Uterus (tissue), 4 donors: ENCODE measurements around the gene GLIS1. TPM values are rescaled to one million over a fixed set of nuclear protein-coding genes. Genes with fewer than 3 reads are reported as not detected.
A peak's percentile ranks its signal among the peaks of the same experiment; 100 is the strongest.

Source experiments
- DNase-seq, 2 donors: peaks; one replicate each; pipeline ENCODE4 v3.0.0-alpha.2; 2019 to 2020
- H3K27ac ChIP-seq, 2 donors: fragments of 200-600 bp; sonication (generic); 1 replicate in 1 of 2; 2 replicates in 1 of 2; pipeline ENCODE4 v1.5.1; 2016 to 2018
- H3K27me3 ChIP-seq, 2 donors: fragments of 200-600 bp; sonication (generic); one replicate each; pipeline ENCODE4 v1.5.1; 2018 to 2019; ENCODE audit warnings: control low read depth in 1 of 2
- H3K36me3 ChIP-seq, 2 donors: fragments of 200-600 bp; sonication (generic); one replicate each; pipeline ENCODE4 v1.5.1; 2019; ENCODE audit warnings: control low read depth in 1 of 2
- H3K4me1 ChIP-seq, 2 donors: fragments of 200-600 bp; sonication (generic); one replicate each; pipeline ENCODE4 v1.5.1; 2018 to 2019; ENCODE audit warnings: control low read depth in 1 of 2
- H3K4me3 ChIP-seq, 2 donors: fragments of 200-600 bp; sonication (generic); 1 replicate in 1 of 2; 2 replicates in 1 of 2; pipeline ENCODE4 v1.5.1; 2018 to 2019; ENCODE audit warnings: mild to moderate bottlenecking in 1 of 2
- H3K9me3 ChIP-seq, 2 donors: fragments of 200-600 bp; sonication (generic); one replicate each; pipeline ENCODE4 v1.5.1; 2019; ENCODE audit warnings: control low read depth in 1 of 2
- POLR2A ChIP-seq, 2 donors: fragments of 450-650 bp; IDR thresholded peaks; one replicate each; pipeline ENCODE4 v1.6.1; 2016; ENCODE audit warnings: antibody characterized with exemption in 2 of 2, mild to moderate bottlenecking in 1 of 2, moderate library complexity in 1 of 2
- intact Hi-C: fragments of 100-400 bp; cut with DNase I; formaldehyde crosslinking; loops from one replicate; pipeline ENCODE4 v1.15.1; 2023; ENCODE audit warnings: low total_unique reads
- total RNA-seq, 4 donors: library from RNA; depleted of rRNA in 3 of 4; stranded (reverse); fragments of >200 nt in 3 of 4; gene quantifications; one replicate each; pipeline versions ENCODE4 v1.1.0 to v1.2.4, GENCODE V29; 2014 to 2023
- TF ChIP-seq, protein P1 (sequence below), 4 experiments: fragments of 200-600 bp in 2 of 4; fragments of 450-650 bp in 2 of 4; sonication (generic) in 2 of 4; IDR thresholded peaks; one replicate each; pipeline ENCODE4 v1.5.1; 2016 to 2019; ENCODE audit warnings: antibody characterized with exemption in 4 of 4, mild to moderate bottlenecking in 2 of 4, moderate library complexity in 1 of 4
- donor health status: DM: yes; HTN: yes; CAD: no.

GLIS1 gene
- total RNA-seq, 4 donors from 2014 or later, result 0.21 to 1.0 TPM; not detected in 2

DNA sequence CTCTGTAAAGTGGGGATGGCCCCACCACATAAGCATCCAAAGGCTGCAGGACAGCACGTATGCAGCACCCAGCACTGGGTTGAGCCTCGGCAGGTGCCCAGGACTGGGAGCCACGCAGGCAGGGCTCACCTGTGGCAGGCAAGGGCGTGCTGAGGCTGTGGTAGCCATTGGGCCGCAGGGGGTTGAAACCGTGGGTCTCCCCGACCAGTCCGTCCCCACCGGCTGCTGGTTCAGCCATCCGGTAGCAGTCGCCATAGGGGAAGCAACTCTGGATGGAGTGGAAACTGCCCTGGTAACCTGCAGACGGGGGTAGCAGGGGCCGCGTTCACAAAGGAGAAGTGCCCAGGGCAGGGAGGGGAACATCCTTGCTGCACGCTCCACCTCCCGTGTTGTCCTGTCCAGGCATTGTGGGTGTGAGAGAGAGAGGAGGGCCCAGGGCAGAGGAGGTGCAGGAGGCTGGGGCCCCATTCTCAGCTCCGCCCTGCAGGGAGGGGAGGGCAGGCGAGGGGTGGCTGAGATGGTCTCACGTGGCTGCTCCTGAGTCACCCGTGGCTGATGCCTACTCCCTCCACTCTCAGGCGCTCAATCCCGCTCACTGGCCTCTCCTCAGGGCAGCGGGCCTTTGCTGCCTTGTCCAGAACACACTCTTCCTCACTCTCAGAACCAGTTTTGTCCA lies 229.8 kb downstream of the GLIS1 start:
- H3K9me3 ChIP-seq, result no peaks in the 10 kb centered on the region
- H3K4me1 ChIP-seq, result peaks cover 5 to 7% of the 10 kb centered on the region in 2 donors
- TF ChIP-seq, protein P1, sequence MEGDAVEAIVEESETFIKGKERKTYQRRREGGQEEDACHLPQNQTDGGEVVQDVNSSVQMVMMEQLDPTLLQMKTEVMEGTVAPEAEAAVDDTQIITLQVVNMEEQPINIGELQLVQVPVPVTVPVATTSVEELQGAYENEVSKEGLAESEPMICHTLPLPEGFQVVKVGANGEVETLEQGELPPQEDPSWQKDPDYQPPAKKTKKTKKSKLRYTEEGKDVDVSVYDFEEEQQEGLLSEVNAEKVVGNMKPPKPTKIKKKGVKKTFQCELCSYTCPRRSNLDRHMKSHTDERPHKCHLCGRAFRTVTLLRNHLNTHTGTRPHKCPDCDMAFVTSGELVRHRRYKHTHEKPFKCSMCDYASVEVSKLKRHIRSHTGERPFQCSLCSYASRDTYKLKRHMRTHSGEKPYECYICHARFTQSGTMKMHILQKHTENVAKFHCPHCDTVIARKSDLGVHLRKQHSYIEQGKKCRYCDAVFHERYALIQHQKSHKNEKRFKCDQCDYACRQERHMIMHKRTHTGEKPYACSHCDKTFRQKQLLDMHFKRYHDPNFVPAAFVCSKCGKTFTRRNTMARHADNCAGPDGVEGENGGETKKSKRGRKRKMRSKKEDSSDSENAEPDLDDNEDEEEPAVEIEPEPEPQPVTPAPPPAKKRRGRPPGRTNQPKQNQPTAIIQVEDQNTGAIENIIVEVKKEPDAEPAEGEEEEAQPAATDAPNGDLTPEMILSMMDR (IDR thresholded peaks at IDR 0.05), result no peak
- peak in 1 of 2 donors; percentile 63 for TF ChIP-seq POLR2A (IDR thresholded peaks at IDR 0.05)
- no peaks in the 10 kb centered on the region for H3K36me3 ChIP-seq
- peak overlapping the region; percentile 88 to 92 for H3K27ac ChIP-seq
- H3K27me3 ChIP-seq, result no peaks in the 10 kb centered on the region
- intact Hi-C loops, result no loop called here
- no peak overlapping the region for H3K4me3 ChIP-seq
- DNase-seq, result peak; percentile 70 to 85

DNA sequence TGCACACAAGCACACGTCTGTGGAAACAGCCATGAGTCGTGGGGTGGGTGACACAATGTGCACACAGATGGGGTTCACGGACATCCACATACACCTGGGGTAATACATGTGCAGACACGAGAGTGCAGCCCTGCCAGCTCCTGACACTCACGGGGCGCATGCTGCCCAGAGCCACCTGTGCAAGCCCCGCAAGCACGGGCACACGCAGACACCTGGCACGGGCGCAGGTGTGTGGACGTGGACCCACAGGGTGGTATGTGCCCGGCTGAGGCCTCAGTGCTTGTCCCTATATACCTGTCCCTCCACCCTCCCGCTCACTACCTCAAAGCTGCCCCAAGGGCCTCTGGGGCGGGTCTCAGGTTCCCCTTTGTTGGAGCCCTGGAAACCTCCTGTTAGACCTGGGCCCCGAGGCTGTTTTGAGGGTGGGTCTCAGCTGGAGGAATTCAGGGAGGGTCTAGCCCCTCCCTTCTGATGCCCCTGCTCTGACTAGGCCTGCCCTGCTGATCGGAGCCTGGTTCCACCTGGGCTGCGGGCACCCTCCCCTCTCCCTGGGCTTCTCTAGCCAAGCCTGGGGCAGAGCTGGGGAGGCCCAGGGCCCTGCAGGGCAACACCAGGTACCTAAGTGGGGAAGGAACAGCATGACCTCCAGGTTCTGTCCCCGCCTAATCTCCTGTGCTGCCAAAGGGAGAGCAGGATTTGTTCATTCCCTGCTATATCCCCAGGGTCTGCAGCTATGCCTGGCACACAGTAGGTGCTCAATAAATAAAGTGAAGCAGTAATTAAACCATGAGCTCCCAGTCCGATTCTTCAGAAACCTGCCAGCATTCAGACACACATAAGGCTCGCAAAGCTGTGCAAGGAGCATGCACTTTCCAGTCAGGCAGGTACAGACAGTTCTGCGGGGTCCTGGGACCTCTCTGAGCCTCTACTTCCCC lies 230.6 kb downstream of the GLIS1 start:
- Histone ChIP-seq H3K27me3 (no peaks in the 10 kb centered on the region), H3K4me1 (peaks cover 5 to 7% of the 10 kb centered on the region in 2 donors), H3K9me3 (no peaks in the 10 kb centered on the region), H3K36me3 (no peaks in the 10 kb centered on the region), H3K4me3 (no peak overlapping the region), H3K27ac (peak overlapping the region in 1 of 2 donors; percentile 22)
- intact Hi-C loops, result no loop called here
- DNase-seq, result no peak
- TF ChIP-seq, protein P1 (IDR thresholded peaks at IDR 0.05), result no peak

DNA sequence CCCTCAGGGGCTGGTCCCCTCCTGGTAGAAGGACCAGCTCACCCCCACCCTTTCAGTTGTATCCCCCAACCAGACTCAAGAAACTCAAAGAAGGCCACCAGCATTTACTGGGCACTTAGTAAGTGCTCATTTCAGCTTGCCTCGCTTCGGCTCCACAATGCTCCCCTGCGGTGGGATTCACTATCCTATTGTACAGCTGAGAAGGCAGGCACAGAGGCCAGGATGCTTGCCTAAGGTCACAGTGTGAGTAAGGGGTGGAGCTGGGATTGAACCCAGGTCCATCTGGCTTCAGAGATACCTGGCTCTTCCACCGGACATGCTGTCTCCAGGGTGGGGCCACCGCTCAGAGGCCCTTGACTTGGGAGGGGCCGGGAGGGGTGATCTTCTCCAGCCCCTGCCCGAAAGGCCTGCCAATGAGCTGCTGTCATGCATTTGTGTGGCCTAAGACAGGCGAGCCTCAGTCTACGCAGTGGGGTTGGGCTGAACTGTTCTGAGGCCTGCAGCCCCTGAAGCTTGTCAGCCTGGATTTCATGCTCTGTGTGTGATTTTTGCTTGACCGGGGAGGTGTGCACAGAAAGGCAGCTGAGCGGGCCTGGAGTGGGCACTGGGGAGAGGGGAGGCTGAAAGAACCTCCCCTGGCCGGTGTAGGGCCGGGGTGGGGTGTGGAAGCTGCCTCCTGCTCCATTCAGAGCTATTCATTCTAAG lies 231.7 kb downstream of the GLIS1 start:
- H3K4me3 ChIP-seq, result no peak overlapping the region
- H3K9me3 ChIP-seq, result no peaks in the 10 kb centered on the region
- H3K27me3 ChIP-seq, result no peaks in the 10 kb centered on the region
- H3K36me3 ChIP-seq, result no peaks in the 10 kb centered on the region
- intact Hi-C loops, result no loop called here
- H3K4me1 ChIP-seq, result peaks cover 0 to 7% of the 10 kb centered on the region in 2 donors
- TF ChIP-seq, protein P1 (IDR thresholded peaks at IDR 0.05), result no peak
- no peak for TF ChIP-seq POLR2A (IDR thresholded peaks at IDR 0.05)
- H3K27ac ChIP-seq, result no peak overlapping the region
- DNase-seq, result no peak

DNA sequence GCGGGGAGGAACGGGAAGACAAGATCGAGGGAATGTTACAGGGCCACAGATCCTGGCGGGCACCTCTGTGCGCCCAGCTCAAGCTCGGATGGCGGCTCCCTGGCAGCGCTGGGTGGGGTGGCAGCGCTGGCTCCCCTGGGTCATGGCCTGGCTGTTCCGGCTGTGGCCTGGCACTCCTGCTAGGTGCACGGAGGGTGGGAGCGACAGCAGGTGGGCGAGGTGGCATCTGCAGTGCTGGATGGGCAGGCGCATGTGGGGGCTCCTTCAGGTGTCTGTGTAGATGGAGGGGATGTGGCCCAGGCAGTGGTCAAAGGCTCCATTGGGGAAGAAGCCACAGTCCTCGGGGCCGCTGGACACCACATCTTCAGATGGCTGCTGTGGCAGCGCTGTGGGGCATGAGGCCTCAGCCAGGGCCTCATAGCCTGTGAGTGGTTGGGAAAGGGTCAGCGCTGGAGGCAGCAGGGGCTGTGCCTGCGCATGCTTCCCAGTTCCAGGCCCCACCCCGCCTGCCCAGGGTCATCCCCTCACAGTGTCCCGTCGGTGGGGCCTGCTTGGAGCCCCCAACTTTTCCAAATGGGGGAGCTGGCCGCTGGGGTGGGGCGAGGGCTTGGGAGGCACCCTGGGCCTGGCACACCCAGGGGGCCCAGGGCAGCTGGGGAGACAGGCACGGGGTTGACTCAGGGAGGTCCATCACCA lies 232.5 kb downstream of the GLIS1 start:
- H3K36me3 ChIP-seq, result no peaks in the 10 kb centered on the region
- H3K27ac ChIP-seq, result no peak overlapping the region
- peaks cover 0 to 1% of the 10 kb centered on the region in 2 donors for H3K4me1 ChIP-seq
- intact Hi-C loops, result no loop called here
- H3K4me3 ChIP-seq, result no peak overlapping the region
- H3K9me3 ChIP-seq, result no peaks in the 10 kb centered on the region
- no peak for DNase-seq
- TF ChIP-seq, protein P1 (IDR thresholded peaks at IDR 0.05), result no peak
- TF ChIP-seq POLR2A (IDR thresholded peaks at IDR 0.05), result no peak
- H3K27me3 ChIP-seq, result no peaks in the 10 kb centered on the region
